Panc1 (cell line): Measurements from ENCODE around the gene MAGI3.

Experiments used
- CTCF ChIP-seq: fragments of 450-650 bp; IDR thresholded peaks from 2 replicates; pipeline ENCODE4 v1.5.1; 2017; ENCODE audit warnings: mild to moderate bottlenecking
- TCF7L2 ChIP-seq: IDR thresholded peaks from 2 replicates; pipeline ENCODE4 v1.6.1; 2011; ENCODE audit warnings: mild to moderate bottlenecking, low read depth, low read length, inconsistent platforms

DNA sequence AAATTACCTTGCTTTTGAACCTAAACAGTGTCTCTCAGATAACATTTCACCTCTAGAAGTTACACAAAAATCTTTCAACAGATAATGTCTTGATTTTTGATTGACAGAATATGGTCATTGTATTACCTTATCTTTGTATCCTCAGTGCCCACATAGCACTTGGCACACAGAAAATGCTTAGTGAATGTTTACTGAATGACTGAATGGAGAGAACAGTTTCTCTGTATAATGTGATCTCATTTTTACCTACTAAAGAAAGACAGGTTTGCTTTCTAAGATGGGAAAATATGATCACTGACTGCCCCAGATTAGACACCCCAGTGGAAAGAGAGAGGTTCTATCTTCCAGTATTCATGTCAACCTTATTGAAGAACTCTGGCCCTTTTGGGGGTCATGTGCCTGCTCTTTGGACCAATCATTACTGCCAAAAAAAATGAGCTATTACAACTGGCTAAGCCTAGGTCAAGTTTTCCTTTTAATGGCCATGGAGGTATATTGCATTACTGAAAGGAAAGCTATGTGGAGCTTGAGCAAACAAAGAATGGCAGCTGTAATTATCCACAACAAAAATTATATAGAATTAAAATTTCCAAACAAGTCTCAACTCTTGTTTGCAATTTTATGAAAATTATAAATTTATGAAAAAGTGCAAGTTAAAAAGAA, 117.4 kb downstream of the MAGI3 start:
- TF ChIP-seq CTCF, result no peak
- no peak for TF ChIP-seq TCF7L2
